NCI-H1048 (cell line): ENCODE results near the gene ACVR1.
"Not testable (repeated sequence)": the region's sequence is repeated elsewhere in the genome, so short reads cannot be mapped to it uniquely, and the experiment has no call there.

Experiments used
- DNase-seq: peaks from one replicate; lab custom pipeline; 2025; lab: John Stamatoyannopoulos, UW

ACVR1 gene

DNA sequence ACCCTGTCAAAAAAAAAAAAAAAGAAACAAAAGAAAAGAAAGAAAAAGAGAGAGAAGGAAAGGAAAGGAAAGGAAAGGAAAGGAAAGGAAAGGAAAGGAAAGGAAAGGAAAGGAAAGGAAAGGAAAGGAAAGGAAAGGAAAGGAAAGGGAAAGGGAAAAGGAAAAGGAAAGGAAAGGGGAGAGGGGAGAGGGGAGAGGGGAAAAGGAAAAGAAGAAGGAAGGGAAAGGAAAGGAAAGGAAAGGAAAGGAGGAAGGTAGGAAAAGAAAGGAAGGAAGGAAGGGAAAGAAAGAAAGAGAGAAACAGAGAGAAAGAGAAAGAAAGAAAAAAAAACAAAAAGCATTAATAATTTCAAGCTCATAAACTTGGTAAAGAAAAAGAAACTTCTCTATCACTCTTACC is 49.5 kb downstream of the ACVR1 start:
- DNase-seq, result not testable (repeated sequence)

DNA sequence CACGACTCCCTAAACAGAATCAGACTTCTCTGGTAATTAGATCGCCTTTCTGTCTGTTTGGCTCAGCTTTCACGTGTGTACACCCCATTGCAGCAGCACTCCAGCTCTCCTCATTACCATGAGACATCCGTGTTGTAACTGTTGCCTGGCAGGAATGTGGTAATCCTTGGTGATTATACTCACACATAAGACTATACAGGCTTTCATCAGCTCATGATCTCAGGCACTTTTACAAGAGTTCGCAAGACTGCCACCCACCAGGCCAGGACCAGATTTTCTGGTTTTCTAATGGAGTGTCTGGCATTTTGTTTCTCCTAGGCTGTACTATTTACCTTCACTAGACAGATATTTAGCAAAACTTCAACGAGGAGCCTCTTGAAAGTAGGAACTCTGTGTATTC is 50.2 kb downstream of the ACVR1 start:
- peak; percentile 50 for DNase-seq

GRCh38 chr2:157822993-157823392 is 53.1 kb downstream of the ACVR1 start:
- no peak for DNase-seq

DNA sequence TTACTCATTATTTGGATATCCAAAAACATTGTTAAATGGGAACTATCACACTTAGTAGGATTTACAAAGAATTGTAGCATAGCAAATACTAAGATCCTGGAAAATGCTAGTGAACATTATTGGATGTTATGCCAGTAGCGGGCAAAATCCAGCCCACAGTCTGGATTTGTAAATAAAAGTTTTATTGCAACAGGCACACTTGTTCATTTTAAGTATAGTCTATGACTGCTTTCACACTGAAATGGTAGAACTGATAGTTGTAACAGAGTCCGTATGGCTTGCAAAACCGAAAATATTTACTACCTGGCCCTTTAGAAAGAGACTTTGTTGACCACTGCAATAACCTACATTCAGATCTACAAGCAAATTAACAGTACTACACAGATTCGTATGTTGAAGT is 53.6 kb downstream of the ACVR1 start:
- no peak for DNase-seq

GRCh38 chr2:157821519-157822131 is 54.5 kb downstream of the ACVR1 start:
- DNase-seq, result no peak

- DNase-seq, result no peak
Observed at GRCh38 chr2:157820193-157820592, 55.9 kb downstream of the ACVR1 start.

- DNase-seq, result no peak
Observed at GRCh38 chr2:157819761-157820160, 56.4 kb downstream of the ACVR1 start.

GRCh38 chr2:157818227-157818626 is 57.9 kb downstream of the ACVR1 start:
- no peak for DNase-seq

DNA sequence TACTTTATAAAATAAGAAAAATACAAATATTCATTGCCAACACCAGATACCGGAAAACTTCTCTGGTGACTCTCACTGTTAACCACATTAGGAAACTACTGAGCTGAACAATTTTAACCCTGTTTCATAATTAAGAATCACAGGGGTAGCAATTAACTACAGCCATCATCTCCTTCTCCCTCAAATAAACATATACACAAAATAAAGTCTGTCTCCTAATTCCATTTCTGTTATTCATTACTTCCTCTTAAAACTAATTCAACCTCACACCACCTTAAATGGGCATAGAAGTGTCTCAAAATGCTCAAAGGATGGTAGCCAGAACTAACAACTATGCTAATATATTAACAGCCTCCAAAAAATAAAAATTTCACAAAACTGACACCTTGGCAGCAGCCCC is 60.7 kb downstream of the ACVR1 start:
- no peak for DNase-seq

GRCh38 chr2:157813467-157813866 is 62.7 kb downstream of the ACVR1 start:
- DNase-seq, result no peak

DNA sequence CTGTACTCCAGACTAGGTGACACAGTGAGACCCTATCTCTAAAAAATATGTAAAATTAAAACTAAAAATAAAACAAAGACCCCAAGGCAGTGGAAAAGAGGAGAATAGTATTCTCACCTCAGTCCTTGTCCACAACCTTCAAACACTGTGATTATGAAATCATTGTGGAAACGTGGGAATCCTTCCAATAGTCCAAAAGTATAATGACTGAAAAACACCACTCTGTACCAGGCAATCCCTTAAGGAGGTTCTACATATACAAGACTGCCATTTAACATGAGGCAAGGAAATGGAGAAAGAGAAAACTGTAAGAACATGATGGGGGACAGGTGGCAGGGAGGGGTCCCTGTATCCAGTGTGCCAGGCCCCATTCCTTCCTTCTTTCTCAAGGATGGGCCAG is 66.1 kb downstream of the ACVR1 start:
- DNase-seq, result no peak

GRCh38 chr2:157809212-157809611 is 66.9 kb downstream of the ACVR1 start:
- DNase-seq, result no peak

DNA sequence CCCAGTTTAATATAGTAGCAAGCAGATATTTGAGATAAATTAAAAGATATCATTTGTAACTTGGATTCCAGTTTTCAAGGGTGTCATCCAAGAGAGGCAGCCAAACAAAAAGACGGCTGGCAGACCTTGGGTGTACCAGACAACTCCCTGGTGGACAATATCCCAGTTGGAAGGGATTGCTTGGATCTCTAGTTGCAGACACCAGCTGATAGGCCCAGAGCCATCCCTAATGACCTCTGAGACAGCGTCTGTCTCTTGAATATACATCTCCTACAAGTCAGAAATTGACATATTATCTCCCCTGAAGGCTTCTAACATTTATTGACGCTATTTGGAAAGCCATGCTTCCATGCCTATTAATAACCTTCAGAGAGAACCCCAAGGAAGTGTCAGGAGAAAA is 67.7 kb downstream of the ACVR1 start:
- DNase-seq, result no peak

GRCh38 chr2:157806426-157807077 is 69.6 kb downstream of the ACVR1 start:
- DNase-seq, result no peak

DNA sequence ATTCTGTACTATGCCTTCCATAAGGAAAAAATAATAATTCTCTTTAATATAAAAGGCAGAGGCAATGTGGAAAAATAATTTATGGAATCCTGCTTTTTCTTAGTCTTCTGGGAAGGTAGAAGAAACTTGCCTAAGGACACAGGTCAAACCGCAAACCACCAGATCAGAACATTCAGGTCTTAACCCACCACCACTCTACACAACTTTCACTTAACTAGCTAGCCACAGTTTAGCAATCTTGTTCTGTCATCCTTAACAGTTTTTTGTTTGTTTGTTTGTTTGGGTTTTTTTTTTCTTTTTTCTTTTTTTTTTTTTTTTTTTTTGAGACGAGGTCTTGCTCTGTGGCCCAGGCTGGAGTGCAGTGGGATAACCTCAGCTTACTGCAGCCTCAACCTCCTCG is 70.6 kb downstream of the ACVR1 start:
- no peak for DNase-seq

- no peak for DNase-seq
Observed at GRCh38 chr2:157804355-157804754, 71.8 kb downstream of the ACVR1 start.

DNA sequence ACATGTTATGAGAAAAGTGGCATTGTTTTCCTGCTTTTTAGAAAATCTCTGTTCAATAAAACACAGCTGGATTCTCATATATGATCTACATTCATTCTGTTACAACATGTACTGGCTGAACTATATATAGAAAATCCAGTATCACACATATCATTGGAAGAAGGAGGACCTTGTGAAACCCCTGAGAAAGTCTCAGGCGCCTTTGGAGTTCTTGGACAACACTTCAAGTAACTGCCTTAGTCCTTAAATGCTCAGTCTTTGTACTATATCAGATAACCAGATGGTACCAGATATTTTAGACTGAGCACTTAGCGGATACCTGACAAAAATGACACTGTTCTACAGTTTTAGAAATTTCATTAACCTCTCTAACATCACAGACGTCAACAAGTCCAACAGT is 72.2 kb downstream of the ACVR1 start:
- no peak for DNase-seq

GRCh38 chr2:157803476-157803875 is 72.7 kb downstream of the ACVR1 start:
- DNase-seq, result no peak

DNA sequence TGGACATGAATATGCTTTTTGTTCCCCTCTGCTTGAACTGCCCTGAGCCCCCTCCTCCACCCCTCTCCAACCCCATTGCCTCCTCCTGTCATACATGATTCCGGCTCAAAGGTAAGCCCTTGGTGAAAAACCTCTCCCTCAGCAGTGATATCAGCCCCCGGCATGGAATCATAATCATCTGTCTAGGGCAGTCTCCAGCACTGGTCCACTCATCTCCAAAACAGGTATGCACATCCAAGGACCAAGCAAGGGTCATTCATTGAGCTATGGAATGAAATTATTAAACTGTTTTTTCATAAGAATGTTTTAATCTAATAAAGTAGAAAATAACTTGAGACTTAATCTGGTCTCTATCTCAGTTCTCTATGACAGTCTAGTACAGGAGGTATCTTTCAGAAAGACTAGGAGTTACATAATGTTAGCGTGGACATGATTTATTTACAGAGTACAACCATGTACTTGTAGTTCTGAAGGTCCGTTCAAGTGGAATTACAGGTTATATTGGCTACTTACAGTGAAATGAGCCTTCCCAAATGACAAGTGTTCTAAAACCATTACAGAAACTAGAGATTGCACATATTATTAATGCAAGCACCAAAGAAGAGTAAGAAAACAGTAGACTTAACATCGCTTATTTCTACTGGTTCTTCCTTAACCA is 75.2 kb downstream of the ACVR1 start:
- DNase-seq, result no peak

DNA sequence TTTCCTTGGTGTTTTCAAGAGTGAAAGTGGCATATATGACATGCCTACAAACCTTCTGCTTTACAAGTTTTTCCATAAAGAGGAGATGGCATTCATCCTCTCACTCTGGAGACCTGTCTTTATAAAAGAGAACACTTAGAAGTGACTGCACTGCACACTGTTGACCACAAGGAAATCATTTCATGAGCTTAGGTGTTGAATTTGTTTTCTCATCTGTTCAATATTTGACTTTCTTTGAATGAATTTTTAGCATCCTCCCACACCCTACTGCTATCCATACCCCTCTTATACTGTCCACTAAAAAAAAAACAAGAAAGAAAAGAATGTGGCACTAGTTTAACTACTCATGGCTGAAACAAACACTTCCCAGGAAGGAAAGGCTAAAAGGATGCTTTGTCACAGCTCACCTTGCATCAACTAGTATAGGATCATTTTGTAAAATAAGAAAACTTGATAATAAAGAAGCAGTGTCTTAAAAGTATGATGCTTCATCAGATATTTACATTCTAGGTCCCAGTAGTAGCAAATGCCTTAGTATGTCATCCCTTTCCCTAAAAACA is 83.0 kb downstream of the ACVR1 start:
- no peak for DNase-seq

DNA sequence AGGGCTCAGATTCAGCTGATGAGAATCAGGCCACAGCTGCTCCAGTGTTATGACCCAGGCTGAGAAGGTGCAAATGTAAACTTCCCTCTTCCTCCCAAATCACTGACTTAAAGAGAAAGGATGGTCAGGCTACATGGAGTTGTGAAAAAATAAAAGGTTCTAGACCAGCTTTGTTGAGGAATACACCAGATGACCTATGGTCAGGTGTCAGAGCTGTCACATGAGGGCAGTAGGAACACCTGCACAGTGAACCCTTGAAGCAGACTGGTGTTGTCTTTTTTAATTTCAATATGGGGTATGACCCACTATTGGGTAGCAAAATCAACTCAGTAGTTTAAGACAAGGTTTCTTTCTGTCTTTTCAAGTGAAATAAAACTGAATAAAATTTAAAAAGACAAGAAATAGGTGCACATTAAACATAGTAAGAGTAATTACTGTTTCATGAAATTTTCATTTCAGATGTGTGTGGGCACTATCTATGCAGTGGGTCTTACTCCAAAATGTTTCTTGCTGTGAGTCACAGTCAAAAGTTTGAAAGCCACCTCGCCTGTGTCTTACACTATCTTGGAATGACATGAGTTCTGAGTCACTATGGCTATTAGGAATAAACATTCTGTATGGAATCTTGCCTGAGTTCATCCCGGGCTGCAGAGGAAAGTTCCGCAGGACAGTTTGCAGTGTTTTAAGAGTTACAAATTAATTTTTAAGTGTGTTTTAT is 83.6 kb downstream of the ACVR1 start:
- DNase-seq, result no peak

DNA sequence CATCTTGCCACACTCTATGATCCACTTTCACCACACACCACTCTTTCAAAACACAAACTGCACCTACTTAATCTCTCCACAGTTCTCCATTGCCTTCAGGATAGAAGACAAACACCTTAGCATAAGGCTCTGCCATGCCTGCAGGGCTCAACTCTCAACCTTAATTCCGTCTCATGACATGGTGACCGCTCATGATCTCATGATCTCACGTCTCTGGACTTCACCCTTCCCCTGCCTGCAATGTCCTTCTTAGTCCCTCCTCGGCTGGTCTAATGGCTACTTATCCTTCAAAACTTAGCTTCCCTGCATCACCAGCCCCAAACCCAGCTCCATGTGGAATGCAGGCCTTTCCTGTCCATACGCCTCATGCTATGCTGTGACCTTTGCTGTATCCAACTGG is 85.3 kb downstream of the ACVR1 start:
- DNase-seq, result no peak
